HG03066 (cell line): ENCODE measurements around the gene RIOK2.
A peak's percentile ranks its signal among the peaks of the same experiment; 100 is the strongest.
"Not testable (repeated sequence)": the region's sequence is repeated elsewhere in the genome, so short reads cannot be mapped to it uniquely, and the experiment has no call there.

ENCODE experiments used
- ATAC-seq: cut with Tn5 transposase; IDR thresholded peaks from one replicate; pipeline ENCODE4 v1.9.1; 2021; ENCODE audit warnings: low read depth; ENCODE audit not compliant: unreplicated experiment

The RIOK2 gene

DNA sequence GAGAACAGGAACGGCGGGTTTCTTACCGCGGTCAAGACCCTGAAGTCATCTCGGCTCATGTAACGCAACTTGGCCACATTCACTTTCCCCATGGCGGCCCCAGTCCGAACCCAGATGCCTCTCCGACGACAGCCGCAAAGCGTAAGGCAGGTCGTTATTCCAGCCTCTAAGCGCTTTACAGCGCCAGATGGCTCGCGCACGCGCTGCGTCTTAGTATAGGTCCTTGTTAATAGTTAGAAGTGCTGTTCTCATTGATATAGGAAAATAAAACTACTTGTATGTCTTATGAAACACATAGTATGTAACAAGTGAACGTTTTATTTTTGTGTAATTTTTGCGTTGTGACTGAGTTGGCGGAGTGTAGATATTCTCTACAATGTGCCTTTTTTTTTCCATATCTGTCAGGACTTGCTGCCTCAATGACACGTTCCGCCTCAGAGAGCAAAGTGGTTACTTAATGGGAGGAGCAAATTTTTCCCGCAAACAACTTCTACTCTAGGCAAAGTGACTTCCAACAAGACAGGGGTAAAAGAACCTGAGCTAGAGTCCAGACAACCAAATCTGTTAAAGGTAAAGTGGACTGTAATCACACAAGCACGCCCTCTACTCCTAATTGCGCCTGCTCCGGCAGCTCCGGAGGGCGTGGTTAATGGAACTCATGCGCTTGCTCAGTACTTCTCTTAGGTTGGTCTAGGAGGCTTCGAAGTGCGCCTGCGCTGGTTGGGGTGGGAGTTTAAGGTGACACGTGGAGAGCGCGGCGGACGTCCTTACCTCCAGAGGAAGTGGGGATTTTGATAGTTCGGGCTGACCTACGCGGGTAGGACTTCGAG lies at the start of gene RIOK2:
Gene RIOK2 (minus strand): TSS at position 148 of the 830 bp plus-strand sequence. CDS start 56 bp downstream, at position 92.
- ATAC-seq, result peak; percentile 90

DNA sequence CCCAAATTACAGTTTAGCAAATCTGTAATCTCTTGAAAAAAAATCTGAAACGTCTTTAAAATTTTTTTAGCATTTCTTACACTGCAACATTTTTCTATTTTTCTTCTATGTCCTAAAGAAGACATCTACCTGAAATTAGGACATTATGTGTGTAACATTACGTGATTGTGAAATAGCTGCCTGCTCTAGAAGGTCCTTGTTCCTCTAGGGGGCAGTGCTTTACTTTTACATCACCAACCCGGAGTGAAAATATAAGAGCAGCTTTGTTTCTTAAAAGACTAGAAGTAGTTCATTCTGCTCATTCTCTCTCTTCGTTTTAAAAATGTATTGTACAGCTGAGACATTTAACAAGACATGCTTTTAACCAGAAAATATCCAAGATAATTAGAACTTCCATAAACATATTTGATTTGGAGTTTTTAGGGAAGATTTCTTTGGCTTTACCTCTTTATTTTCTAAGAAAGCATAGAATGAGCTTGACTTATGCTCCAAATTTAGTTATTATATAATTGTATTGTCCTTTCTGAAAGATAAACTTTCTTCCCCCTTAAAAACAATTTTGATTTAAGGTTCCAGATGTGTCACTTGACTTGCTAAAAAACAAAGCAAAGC lies 48.1 kb upstream of the RIOK2 start:
- ATAC-seq, result peak; percentile 93

GRCh38 chr5:97229688-97230285 lies 46.7 kb upstream of the RIOK2 start:
- no peak for ATAC-seq

- no peak for ATAC-seq
These were observed 46.1 kb upstream of the RIOK2 start for GRCh38 chr5:97229196-97229595.

DNA sequence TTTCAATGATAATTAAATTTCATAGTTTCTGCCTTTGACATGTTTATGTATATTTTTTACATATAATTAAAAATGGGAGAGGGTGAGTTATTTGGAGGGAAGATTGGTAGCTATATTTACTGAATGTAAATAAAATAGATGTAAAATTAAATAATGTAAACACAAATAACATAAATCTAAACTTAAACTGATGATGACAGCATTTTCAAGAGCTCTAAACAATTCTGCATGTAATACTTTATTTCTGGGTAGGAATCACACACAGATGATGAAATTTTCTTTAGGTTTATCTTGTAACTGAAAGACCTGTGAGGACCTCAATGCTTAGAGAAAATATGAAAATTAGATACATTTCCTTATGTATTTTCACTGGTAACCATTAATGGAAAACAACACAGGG lies 42.2 kb upstream of the RIOK2 start:
- no peak for ATAC-seq

- no peak for ATAC-seq
These were observed 41.2 kb upstream of the RIOK2 start for GRCh38 chr5:97224112-97224750.

- ATAC-seq, result no peak
These were observed 40.5 kb upstream of the RIOK2 start for GRCh38 chr5:97223596-97223995.

- no peak for ATAC-seq
These were observed 26.3 kb upstream of the RIOK2 start for GRCh38 chr5:97209343-97209742.

DNA sequence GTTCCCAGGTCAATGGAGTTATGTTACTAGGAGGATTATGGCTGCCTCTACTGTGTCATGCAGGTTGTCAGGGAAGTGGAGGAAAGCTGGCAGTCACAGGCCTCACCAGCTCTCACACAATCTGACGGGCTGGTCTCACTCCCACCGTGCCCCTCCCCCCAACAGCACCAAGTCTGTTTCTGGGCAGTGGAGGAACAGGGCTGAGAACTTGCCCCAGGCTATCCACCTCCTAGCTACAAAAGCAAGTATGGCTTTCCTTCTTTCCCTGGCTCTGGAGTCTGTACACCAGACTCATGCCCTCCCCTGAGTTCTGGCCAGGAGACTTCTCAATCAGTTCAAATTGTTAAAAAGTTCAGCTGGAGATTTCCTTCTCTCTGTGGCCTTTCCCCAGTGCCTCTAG lies 25.7 kb upstream of the RIOK2 start:
- ATAC-seq, result no peak

GRCh38 chr5:97208184-97208713 lies 25.2 kb upstream of the RIOK2 start:
- no peak for ATAC-seq

GRCh38 chr5:97194366-97194765 lies 11.3 kb upstream of the RIOK2 start:
- ATAC-seq, result no peak

GRCh38 chr5:97193355-97193688 lies 10.3 kb upstream of the RIOK2 start:
- no peak for ATAC-seq

- no peak for ATAC-seq
These were observed 9.7 kb upstream of the RIOK2 start for GRCh38 chr5:97192580-97193354.

GRCh38 chr5:97191893-97192292 lies 8.8 kb upstream of the RIOK2 start:
- no peak for ATAC-seq

DNA sequence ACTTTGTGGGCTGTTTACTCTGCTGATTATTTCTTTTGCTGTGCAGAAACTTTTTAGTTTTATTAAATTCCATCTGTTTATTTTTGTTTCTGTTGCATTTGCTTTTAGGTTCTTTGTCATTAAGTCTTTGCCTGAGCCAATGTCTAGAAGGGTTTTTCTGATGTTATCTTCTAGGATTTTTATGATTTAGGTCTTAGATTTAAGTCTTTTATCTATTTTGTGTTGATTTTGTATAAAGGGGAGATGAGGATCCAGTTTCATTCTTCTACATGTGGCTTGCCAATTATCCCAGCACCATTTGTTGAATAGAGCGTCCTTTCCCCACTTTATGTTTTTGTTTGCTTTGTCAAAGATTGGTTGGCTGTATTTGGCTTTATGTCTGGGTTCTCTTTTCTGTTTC lies 6.5 kb upstream of the RIOK2 start:
- ATAC-seq, result not testable (repeated sequence)

GRCh38 chr5:97183930-97184213 lies 825 bp upstream of the RIOK2 start:
- ATAC-seq, result no peak

DNA sequence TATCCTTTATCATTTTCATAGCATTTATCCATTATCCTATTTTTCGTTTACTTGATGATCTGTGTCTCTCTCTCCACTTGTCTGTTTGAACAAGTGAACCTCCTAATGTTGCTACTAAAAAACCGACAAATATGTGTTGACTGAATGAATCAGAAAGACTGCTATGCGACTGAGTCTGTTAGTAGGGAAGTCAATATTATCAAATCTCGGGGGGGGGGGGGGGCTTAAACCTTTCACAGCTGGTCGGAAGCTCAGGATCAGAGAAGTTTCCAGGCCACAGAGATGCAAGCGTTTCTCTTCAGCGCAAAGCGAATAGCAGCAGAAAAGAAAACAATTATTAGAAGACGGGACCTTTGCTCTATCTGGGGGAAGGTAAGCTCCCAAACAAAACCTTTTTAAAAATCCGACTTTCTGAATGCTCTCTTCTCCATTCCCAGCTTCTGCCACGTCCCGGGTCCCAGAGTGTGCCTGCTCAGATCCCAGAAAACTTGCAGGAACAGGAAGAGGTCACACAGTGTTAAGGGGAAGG lies 412 bp downstream of the RIOK2 start:
- ATAC-seq, result no peak

GRCh38 chr5:97181856-97182545 lies 1.0 kb downstream of the RIOK2 start:
- ATAC-seq, result no peak

- ATAC-seq, result not testable (repeated sequence)
These were observed 3.6 kb downstream of the RIOK2 start for GRCh38 chr5:97179457-97179856.

- ATAC-seq, result no peak
These were observed 10.8 kb downstream of the RIOK2 start for GRCh38 chr5:97172227-97172626.
